ENCODE measurements around the gene BOD1L2.

BOD1L2 gene

GRCh38 chr18:57146956-57147636 is at the start of gene BOD1L2:
Gene BOD1L2 (plus strand): TSS chr18:57147087. CDS start chr18:57147313, 226 bp downstream.
- no peak for FAIRE-seq

DNA sequence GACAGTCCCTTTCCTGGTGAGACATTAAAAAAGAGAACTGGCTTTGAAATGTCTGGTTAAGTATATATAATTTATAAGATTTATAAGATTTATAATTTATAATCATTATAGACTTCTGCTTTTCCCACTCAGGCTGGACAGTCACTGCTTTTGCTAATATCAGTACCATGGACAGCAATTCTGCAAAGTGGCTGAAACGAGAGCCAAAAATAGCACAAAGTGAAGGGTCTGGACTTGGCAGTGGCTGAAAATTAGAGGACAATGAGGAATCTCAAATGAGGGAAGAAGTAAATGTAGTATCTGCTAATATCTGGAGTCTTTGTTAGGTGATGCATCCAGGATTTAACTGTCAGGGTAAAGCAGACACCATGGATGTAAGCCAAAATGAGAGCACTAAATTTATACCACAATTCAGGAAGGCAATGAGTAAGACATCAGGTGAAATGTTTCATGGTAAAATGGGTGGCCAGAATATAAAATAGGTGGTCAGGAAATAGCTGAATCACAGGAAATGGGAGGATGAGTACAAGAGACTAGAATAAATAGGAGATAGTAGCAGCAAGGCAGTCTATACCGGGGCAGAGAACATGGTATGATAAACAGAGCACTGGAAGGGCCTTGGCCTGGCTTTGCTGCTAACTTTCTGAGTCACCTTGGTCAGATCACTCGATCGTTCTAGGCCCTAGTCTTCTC is 39.6 kb upstream of the BOD1L2 start:
- no peak for FAIRE-seq

- FAIRE-seq: no peak
Observed at GRCh38 chr18:57110290-57110689, 36.6 kb upstream of the BOD1L2 start.

- FAIRE-seq: no peak
Observed at GRCh38 chr18:57113799-57114420, 33.0 kb upstream of the BOD1L2 start.

GRCh38 chr18:57116598-57117132 is 30.2 kb upstream of the BOD1L2 start:
- no peak for FAIRE-seq

- FAIRE-seq: no peak
Observed at GRCh38 chr18:57121542-57122112, 25.3 kb upstream of the BOD1L2 start.

DNA sequence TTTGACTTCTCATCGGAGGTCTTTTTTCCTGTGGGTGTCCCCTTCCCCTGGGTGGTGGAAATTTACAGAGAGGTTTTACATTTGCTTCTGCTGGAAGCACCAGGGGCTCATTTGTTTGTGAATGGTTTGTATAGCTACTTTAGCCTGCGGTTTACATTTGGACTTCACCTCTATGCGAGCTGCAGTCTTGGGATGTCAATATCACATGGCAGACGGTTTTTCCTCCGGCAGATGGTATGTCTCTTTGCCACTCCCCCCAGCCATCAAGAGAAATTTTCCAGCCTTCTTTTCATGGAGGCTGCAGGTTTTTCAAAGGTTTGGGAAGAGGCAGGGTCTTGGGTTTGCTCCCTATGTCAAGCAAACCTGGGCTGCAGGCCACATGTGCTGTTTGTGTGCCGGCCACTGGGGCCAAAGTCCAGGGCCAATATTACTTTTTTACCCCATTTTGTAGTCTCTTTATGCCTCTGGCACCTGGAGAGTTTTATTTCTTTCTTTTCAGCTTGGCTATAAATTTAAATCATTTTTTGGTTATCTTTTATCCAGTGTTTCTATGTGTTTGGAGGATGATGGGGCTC is 23.9 kb upstream of the BOD1L2 start:
- FAIRE-seq: no peak

DNA sequence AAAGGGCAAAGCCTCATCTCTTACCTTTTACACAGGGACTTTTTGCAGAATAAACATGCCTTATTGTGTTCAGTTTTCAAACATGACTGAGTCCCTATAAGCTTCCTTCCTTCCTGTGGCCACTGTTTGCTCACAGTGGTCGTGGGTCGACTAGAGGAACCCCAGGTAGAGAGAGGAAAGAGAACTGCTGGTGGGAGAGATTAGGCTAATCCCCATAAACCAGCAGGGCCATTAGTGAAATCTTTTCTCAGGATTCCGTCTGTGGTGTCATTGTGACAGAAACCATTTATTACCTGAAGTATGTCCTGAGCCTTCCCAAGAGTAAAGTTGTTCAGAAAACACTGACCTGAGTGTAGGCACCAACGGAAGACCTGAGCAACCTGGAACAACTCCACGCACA is 21.3 kb upstream of the BOD1L2 start:
- FAIRE-seq: no peak

- FAIRE-seq: no peak
Observed at GRCh38 chr18:57128220-57128932, 18.5 kb upstream of the BOD1L2 start.

DNA sequence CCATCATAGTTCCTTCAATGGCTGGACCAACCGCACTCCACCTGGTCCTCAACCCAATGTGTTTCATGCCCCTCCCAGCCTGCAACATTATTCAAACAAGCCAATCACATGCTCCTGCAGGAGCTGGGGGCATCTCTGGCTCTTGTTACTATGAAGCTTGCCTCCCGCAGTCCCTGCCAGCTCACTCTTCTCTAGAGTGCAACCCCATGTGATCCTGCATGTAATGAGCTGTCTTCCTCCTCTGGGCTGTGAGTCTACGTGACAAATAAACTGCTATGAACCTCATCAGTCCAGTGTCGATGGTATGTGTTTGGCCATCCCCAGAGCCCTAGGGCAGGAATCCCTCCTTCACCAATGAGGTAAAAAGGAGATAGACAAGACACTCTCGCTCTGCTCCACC is 15.8 kb upstream of the BOD1L2 start:
- FAIRE-seq: no peak

- FAIRE-seq: no peak
Observed at GRCh38 chr18:57131782-57132181, 15.1 kb upstream of the BOD1L2 start.

- no peak for FAIRE-seq
Observed at GRCh38 chr18:57134618-57135135, 12.2 kb upstream of the BOD1L2 start.

GRCh38 chr18:57135699-57136098 is 11.2 kb upstream of the BOD1L2 start:
- no peak for FAIRE-seq

GRCh38 chr18:57137847-57138246 is 9.0 kb upstream of the BOD1L2 start:
- FAIRE-seq: no peak

DNA sequence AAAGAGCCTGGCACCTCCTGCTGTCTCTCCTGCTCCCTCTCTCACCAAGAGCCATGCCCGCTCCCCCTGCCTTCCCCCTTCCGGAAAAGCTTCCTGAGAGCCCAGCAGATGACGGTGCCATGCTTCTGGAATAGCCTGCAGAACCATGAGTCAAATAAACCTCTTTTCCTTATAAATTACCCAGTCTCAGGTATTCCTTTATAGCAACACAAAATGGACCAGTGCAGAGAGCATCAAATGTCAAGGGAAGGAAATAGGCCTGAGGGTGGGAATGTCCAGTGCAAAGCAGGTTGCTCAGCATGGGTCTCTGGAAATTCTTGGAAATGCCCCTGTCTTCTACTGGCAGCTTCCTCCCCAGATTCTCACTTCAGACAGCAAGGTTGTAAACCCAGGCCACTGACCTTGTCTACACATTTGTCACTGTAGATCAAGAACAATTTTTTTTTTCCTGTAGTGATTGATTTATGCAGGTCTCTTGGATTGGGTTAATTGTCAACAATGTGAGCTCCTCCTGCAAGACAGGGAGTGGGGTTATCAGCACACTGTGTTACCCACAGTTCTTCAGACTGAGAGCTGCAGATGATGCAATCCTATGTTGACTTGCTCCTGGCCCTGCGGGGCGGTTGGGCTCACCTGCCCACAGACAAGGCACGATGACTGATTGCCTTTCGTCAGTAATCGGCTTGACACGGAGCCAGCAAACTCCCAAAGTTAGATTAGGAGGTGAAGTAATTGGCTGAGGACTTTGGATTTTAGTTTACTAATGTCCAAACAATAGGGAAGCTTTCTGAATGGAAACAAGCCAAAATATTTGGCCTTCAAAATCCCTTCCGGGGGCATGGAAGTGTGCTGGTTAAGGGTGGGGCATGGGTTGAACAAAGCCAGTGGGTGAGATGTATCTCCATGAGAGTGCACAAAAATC is 5.4 kb upstream of the BOD1L2 start:
- no peak for FAIRE-seq

GRCh38 chr18:57142324-57142723 is 4.6 kb upstream of the BOD1L2 start:
- no peak for FAIRE-seq

DNA sequence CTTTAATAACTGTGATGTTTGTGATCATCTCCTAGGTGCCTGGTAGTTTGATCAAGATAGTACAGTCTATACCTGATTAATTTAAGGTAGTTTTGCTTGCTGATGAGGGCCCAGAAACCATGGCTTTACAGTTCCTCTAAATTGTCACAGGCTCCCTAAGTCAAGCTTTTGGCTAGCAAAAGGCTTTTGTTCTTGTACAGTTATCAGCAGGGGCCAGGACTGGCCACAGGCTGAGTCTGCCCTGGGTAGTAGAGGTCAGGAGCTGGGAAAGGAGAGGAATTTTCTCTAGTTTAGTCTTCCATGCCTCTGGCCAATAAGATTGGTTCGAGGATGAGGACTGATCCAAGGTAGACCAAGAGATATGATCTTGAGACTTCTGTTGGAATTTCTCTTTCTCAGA is 3.6 kb upstream of the BOD1L2 start:
- no peak for FAIRE-seq

DNA sequence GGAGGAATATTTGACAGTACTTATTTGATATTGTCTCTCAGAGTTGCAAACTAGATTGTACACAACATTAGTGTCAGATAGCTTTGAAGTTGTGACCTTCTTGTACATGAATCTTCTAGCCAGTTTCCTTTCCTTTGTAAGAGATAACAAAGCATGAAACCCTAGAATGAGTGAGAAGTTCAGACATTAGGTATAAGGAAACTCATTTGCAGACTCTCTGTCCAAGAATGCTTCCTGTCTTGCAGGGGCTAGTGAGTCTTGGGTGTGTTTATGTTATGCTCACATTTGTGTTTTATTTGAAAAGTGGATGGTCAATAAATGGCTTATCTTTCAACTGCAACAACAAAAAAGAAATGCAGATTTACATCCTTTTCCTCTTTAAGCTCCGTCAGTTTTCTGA is 1.4 kb downstream of the BOD1L2 start:
- no peak for FAIRE-seq

DNA sequence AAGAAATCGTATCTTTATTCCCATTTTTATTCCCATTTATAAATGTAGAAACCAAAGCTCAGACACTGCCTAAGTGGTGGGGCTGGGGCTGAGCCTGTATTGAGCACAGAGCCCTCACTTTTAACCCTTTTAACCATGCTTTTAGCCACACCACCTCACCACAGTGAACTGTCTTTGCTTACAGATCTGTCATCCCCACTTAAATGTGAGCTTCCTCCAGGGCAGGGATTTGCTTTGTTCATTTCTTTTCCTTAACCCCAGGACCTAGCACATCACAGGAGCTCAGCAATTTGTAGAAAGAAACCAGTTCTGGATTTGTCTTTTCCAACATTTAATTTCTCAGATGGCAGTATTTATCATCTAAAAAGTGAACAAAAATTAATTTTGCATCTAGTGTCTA is 2.2 kb downstream of the BOD1L2 start:
- no peak for FAIRE-seq

DNA sequence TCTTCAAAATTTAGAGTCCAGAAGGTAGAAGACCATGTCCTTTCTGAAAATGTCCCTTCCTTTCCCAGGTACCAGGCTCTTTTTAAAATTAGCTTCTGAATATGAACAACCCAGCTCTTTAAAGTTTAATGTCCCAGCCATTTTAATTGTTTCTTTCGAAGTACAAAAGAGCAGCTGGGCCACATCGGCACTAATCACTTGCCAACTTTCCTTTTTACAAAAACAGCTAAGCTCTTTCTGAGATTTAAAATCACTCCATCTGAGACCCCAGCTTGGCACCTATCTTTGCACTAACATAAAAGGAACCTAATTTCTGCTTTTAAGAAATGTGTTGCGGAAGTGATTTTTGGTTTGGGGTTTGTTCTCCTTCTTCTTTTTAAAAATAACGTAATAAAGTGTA is 2.6 kb downstream of the BOD1L2 start:
- FAIRE-seq: no peak

- no peak for FAIRE-seq
Observed at GRCh38 chr18:57150081-57150480, 3.2 kb downstream of the BOD1L2 start.

All from endometrium (tissue), 2 donors.